ENCODE measurements around the gene FAM83C.
A peak's percentile ranks its signal among the peaks of the same experiment; 100 is the strongest.

The FAM83C gene

DNA sequence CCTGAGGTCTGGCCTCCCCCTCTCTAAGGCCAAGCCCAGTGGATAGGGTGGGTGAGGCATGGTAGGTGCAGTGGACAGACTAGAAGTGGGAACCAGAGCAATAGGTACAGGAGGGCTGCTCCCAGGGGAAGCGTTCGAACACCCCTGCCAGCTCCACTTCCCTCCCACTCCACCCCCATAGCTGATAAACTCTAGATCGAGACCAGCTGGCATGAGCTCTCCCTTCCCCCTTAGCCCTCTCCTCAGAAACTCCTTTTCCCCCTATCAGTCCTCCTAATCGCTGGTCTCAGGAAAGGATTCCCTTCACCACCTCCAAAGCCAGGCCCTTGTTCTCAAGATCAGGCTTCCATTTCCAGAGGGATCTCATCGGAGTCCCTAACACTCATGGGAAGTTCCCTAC, 6.0 kb upstream of the FAM83C start:
- DNase-seq: no peak

DNA sequence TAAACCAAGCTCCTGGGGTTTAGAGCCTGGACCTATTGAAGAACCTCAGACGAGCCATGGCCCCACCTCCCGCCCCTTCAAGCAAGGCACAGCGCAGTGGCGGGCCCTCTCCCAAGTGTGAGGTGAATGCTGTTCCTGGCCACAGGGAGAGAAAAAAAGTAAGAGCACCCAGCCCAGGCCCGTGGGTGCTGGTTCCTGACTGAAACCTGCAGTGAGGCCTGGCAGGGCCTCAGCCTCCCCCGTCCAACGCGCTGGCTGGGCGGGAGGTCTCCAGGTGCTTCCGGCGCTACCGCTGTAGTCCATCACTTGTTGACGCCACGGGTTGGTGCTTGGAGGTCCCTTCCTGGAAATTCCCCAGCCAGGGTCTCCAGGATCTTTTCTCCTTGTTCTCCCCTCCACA, 5.5 kb upstream of the FAM83C start:
- DNase-seq: no peak

DNA sequence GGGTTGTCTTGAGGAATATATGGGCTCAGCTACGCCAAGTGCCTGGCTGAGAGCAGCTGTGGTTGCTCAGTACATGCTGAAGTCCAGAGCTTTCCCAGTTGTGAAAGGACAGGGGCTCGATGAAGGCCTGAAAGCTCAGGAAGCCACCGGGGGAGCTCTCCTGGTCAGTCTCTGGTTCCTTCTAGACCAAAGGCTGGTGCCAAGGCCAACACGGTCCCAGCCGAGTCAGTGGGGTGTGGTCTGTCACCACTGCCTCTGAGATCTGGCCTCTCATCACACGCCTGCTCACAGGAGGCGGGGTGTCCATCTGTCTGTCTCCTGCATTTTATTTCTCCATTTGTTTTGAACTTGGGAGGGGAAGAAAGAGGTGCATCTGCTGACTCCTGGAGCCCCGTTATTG, 4.9 kb upstream of the FAM83C start:
- DNase-seq: no peak

DNA sequence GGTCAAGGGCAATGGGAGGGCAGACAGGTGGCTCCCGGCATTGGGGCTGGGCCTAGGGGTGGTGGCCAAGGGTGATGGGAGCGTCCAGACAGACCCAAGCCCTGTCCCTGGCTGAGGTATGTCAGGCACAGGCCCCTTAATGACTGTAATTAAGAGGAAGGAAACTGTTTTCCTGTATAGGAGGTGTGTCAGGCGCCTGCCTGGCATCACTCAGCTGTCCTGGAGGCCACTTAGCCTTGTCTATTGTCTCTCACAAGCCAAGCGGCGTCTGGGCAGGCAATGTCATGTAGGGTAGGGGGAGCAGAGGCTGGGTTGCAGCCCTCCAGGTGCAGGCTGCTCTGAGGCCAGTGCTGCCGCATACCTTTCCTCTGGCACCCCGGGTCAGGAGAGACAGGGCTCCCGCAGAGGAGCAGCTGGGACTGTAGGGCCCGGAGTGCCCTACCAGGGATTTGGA, 3.9 kb upstream of the FAM83C start:
- no peak for DNase-seq

DNA sequence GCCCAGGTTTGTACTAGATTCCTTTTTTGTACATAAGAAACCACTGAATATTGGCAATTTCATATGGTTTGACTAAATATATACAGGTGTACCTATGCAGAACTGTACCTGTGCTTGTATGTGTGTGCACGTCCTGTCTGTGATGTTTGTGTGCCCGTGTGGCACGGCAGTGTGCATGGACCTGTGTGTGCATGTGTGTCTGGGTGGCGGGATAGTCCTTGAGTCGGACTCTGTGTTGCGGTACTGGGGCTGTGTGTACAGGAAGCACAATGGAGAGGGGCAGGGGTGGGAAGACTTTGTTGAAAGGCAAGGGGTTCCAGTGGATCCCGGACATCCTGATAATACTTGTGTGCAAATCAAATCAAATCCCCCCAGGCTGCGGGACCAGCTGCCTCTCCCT, 3.4 kb upstream of the FAM83C start:
- DNase-seq: no peak

DNA sequence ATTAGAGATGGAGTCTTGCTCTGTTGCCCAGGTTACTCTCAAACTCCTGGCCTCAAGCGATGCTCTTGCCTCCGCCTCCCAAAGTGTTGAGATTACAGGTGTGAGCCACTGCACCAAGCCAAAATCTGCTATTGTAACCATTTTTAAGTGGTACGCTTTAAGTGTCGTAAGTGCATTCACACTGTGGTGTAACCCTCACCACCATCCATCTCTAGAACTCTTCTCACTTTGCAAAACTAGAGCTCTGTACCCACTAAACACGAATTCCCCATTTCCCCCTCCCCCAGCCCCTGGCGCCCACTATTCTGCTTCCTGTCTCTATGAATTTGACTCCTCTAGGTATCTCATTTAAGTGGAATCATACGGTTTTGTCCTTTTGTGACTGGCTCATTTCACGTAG, 2.8 kb upstream of the FAM83C start:
- DNase-seq: no peak

DNA sequence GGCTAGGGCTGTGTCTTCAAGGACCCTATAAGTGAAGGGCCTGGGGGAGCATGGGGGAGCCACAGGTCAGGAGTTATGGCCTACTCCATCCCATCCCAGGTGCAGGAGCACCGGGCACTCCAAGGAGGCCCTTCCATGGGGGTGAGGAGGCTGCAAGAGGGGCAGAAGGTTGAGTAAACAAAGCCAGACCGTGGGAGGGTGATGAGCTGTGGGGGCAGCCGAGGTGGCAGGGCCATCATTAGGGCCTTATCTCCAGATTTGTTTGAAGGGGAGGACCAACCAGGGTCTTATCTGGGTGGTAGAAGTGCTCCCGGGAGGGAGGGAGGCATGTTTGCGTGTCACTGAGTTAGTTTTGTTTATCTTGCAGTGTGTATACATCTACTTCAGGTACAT, 2.1 kb upstream of the FAM83C start:
- no peak for DNase-seq

DNA sequence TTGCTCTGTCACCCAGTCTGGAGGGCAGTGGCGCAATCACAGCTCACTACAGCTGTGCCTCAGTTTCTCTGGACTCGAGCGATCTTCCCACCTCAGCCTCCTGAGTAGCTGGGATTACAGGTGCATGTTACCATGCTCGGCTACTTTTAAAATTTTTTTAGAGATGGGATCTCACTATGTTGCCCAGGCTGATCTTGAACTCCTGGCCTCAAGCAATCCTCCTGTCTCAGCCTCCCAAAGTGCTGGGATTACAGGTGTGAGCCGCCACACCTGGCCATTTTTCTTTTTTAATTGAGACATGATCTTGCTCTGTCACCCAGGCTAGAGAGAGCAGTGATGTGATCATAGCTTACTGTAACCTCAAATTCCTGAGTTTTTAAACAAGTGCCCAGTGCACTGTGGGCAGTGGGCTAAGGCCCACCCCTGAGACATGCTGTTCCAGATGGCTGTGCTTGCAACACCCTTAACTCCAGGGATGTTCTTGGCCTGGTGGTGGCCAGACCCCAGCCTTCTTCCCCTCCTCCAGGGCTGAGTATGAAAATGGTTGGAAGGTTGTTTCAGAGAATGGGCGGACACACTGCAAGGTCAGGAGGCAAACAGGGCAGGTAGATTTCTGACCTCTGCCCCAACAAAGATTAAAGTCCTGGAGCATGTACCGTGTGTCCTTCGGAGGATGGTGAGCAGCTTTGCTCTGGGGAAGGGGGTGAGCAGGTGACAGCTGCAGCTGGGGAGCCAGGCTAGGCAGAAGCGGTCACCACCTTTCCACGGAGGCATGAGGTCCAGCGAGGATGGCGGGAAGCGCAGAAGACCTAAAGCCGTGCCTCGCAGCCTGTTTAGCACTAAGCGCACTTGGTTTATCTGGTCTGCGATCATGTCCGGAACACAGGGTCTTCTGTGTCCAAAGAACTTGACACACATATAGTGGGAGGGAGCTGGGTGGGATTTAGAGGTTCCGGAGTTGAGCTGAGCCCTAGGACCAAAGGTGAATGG, 1.4 kb upstream of the FAM83C start:
- DNase-seq: no peak

DNA sequence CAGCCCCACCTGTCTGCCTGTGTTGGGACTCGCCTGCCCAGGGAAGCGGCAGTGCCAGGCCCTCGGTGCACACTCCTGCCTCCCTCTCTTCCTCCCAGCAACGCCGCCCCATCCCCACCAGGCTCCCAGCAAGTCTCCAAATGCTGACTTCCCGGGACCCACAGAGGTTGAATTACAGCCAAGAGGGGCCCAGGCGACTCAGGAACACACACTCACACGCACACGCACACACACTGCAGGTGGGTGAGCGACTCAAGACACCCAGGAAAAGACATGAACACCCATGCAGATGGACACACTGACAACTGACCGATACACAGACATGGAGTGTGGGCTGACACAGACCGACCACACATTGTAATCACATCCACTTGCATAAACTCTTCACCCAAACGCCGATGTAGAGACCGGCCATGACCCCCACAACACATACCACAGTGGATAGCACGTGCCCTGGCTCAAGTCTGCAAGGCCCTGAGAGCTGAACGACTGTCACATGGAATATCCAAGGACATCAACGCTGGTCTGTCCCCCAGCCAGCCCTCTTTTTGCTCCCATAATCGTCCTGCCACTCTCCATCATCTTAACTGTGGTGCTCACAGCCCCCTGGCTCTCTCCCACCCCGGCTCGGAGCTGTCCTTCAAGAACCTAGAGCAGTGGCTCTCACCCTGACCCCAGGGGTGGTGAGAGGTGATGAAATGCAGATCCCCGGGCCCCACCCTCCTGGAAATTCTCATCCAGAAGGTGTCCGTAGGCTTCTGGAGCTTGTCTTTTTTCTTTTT, 470 bp upstream of the FAM83C start:
- DNase-seq: no peak

DNA sequence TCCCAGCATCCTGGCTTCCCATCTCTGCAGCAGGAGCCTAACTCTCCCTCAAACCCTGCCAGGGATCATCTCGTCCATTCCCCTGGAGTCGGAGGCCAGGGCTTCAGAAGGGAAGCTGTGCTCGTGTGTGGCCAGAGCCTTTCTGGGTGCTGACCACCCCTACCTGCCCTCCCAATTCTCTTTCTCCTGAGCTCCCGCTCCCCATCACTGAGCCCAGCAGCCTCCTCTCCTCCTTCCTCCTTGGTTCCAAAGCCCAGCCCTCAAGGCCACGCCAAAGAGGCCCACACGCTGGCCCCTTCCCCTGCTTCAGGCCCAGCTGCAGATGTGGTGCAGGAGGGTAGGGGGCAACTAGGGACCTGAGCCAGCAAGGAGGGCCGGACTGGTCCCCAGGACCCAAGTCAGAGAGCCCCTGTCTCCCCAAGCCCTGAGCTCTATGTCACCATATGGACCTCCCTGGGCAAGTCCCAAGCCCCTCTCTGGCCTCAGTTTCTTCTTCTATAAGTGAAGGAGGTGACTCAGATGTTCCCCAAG, 1.3 kb downstream of the FAM83C start:
- DNase-seq: no peak

DNA sequence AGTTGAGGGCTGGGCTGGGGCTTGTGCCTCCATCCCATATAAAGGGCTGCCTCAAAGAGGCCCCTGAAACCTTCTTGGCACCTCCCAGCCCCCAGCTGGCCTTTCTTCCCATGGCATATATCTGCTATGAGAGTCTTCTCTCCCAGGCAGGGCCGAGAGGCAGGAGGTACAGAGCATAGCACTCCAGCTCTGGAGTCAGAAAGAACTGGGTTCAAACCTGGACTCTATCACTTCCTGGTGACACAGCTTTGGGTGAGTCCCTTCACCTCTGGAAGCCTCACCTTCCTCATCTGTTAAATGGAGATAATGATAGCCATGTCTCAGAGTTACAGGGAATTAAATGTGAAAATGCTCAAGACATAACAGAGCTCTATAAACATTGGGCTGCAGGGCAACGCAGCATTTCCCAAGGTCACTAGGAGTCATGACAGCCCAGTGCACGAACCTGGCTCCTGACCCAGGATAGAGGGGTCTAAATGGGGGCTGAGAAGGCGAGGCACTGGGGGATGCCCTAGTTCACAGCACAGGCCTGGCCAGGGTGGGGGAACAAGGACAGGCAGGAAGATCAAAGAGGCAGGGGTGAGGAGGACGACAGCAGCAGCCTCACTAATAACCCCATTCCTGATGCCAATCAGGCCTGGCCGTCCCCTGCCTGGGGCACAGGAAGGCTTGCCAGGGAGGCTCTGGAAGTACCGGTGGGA, 1.9 kb downstream of the FAM83C start:
- no peak for DNase-seq

DNA sequence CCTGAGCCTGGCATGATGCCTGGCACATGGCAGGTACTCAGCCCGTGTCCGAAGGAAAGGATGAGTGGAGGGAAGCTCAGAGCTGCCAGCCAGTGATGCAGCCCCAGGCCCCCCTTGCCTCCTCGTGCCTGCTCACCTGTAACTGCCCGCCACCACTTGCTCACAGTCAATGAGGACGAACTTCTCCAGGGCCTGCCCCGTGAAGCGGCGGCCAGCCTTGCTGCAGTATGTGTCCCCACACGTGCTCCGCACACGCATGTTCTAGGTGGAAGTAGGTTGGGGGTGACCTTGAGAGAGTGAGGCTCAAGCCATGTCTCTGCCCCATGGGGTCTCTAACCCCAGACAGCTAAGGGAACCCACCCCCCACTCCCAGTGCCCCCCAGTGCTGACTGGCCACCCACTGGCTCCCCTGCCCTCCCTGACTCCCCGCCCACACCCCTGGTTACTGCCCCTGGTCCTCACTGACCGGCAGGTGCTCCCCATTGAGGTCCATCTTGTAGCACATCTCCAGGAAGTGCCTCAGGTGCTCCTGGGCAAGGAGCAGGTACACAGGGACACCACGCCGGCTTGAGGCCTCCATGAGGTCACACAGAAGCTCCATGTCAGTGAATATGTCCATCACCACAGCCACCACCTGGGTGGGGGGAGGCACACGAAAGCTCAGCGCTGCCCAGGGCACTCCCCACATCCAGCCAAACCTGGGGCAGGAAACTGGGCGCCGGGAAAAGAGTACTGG, 3.7 kb downstream of the FAM83C start:
- no peak for DNase-seq

DNA sequence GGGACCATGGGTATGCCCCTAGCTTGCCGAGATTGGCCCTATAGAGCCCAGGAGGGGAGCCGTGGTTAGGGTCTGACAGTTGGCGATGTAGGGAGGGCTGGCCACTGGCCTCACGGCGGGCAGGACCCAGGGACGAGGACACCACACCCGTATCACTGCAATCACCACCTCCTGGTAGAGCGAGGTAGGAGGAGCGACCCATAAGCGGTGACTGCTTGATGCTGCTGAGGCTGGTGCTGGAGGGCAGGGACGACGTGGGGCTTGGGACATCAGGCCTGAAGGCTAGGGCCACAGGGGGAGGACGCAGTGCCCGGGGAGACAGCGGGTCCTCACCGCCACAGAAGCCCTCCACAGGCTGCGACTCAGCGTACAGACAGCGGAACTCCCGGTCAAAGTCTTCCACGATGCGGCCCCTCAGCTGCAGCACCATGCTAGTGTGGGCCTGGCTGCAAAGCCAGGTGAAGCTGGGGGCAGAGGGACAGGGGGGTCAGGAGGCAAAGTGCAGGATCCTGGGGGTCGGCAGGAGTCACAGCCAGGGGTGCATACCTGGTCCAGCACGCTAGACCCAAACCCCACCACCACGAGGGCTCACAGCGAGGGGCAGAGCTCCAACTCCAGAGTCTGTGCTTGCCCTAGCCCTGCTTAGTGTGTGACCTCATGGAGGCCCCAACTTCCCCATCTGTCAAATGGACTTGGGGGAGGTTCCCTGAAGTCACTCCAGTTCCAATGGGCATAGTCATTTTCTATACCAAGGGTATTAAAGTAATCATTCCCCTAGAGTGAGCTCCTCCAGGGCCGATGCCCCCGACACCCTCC, 4.5 kb downstream of the FAM83C start:
- DNase-seq: no peak

DNA sequence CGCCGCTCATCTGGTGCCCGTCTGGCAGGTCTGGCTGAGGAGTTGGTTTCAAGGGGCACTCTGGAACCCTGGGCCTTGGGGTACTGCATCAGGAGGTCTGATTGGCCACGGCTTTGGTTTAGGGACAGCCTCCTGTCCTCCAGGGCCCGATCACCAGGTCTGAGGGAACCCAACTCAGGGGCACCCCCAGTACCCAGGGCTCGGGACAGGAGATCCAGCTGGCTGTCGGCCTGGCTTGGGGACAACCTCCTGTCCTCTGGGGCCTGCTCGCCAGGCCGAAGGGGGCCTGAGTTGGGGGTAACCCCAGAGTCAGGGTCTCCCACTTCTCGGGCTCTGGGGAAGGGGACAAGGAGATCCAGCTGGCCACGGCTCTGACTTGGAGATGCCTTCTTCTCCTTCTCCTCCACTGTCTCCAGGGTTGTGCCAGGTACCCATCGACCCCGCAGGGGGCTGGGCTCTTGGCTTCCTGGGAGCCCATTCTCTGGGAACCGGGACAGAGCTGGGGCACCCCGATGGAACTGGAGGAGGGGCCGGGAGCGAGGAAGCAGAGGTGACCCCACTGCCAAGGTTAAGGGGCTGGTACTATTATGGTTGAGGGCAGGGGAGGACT, 5.2 kb downstream of the FAM83C start:
- DNase-seq: no peak

DNA sequence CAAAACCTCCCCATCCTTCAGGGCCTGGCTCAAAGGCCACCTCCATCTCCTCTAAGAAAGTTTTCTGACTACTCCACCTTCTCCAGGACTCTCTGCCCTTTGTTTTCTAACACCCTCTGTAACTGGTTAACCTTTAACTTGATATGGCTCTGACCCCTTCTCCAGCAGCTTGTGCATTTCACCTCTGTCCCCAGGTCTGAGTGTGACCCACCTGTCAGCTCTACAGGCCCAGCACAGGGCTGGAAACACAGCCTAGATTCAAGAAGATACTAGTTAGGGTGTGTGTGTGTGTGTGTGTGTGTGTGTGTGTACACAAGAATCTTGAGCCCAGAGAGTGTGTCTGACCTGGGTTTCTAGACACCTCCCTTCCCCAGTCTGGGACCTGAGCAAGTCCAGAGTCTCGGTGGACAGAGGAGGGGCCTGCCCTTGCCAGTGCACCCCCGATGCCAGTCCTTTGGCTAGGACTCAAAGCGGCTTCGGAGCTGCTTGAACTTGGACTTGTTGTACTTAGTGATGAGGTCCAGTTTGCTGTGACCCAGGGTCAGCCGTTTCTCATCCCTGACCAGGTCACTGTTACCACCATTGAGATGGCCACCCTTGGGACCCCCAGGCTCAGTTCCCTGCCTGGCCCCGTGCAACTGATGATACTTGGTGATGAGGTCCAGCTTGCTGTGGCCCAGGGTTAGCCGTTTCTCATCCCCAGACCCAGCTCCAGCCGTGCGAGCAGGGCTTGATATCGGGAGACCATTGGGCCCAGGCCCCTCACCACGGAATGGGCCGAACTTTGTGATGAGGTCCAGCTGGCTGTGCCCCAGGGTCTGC, 5.9 kb downstream of the FAM83C start:
- DNase-seq: no peak

DNA sequence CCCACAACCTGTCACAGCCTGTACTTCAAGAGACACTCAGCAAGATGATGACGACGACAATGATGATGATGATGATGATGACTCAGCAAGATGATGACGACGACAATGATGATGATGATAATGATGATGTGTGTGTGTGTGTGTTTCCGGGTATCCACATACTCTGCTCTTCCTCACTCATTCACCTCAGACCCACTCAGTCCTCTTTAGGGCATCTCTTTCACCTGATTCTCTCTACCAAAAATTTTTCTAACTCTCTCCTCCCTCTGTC, 6.5 kb downstream of the FAM83C start:
- DNase-seq: peak; percentile 28

DNA sequence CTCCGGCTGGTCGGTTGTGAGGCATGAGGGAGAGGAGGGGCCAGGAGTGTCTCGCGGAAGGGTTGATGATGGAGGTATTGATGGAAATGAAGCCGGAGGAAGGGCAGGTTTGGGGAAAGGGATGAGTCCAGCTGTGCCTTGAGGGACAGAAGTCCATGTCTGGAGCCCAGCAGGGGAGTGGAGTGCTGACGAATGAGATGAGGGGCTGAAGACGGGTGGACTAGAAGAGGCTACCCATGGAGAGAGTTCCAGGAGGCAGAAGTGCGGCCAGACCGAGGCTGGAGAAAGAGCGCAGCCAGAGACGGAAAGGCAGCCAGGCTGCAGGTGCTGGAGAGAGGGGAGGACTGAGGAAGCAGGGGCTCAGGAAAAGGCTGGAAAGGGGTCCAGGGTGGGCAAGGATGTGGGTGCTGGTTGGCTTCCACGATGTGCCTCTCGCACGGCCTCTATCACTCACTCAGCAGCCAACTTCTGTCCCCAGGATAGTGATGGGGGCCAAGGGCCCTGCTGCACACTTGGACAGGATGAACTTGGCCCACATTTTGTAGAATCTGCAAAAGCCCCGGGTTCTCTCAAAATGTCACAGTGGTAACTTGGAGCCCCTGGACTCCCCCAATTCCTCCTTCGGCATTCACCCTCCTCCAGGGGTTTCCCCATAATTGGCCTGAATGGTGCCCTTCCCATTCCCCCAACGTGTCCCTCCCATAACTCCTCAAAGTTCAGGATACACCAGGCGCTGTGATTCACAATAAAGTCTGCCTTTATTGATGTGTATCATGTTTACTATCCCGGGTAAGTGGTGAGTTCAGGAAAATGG, 7.0 kb downstream of the FAM83C start:
- DNase-seq: no peak

DNA sequence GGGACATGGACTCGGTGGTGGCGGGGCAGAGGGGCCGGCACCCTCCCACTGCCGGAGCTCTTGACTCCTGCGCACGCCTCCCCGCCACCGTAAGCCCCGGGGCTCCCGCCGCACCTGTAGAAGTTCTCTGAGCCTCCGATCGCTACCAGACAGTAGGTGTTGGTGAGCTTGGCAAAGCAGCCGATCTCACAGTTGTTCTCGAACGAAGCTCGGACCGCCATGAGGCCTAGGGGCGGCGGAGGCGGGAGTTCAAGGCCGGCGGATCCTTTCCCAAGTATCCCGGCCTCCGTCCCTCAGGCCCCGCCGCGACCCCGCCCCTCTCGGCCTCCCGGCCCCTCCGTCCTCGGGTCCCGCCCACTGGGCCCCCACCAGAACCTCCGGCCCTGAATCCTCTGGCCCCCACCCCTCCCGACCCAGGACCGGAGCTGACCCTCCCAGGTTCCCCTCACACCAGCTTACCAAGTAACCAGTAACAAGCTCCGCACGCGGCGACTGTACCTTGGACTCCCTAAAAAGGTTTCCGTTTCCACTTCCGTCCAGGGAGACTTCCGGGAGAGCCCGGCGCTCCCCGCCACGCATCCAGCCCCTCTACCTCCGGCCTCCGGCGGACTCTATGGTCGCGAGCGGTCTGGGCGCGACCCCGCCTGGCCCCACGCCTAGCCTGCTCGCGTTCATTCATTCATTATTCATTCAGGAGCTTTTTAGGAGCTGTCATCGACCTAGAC, 7.8 kb downstream of the FAM83C start, which contains the start of gene EIF6:
EIF6 (minus strand) TSS at position 506 of the 725 bp plus-strand sequence; CDS start at position 221, 285 bp downstream.
- DNase-seq: peak; percentile 78
